WTC11 (cell line): ENCODE results near the gene TOX2. TPM values are rescaled to one million over a fixed set of nuclear protein-coding genes. Genes with fewer than 3 reads are reported as not detected.

Experiments used
- ATAC-seq: fragments of 200-7000 bp; cut with Tn5 transposase; 2 replicates; pipeline ENCODE4 v1.10.0; 2021; ENCODE audit warnings: mild to moderate bottlenecking, moderate library complexity
- CTCF ChIA-PET: fragments of 300-600 bp; sonication (Branson Sonifier 250); formaldehyde crosslinking; loops from one replicate; lab custom pipeline; 2021; ENCODE audit warnings: antibody characterized with exemption; lab: Charles Lee
- POLR2A ChIA-PET: fragments of 350-600 bp; sonication (Branson Sonifier 250); formaldehyde crosslinking; loops from one replicate; lab custom pipeline; 2021; ENCODE audit warnings: antibody characterized with exemption; lab: Charles Lee
- DNase-seq: peaks from one replicate; pipeline ENCODE4 v3.0.0; 2021; ENCODE audit warnings: low spot score
- H3K27ac Mint-ChIP-seq: 2 replicates; pipeline ENCODE4 v1.8.0; 2021; ENCODE audit warnings: mixed read lengths
- H3K27me3 Mint-ChIP-seq: 2 replicates; pipeline ENCODE4 v1.8.0; 2021; ENCODE audit warnings: low read depth, mild to moderate bottlenecking, moderate library complexity, mixed read lengths
- H3K36me3 Mint-ChIP-seq: 2 replicates; pipeline ENCODE4 v1.8.0; 2021; ENCODE audit warnings: mixed read lengths
- H3K4me1 Mint-ChIP-seq: 2 replicates; pipeline ENCODE4 v1.8.0; 2022; ENCODE audit warnings: mixed read lengths
- H3K4me3 Mint-ChIP-seq: 2 replicates; pipeline ENCODE4 v1.8.0; 2021; ENCODE audit warnings: mild to moderate bottlenecking, moderate library complexity, mixed read lengths
- H3K9me3 Mint-ChIP-seq: 2 replicates; pipeline ENCODE4 v1.8.0; 2021; ENCODE audit warnings: mixed read lengths
- EMX1 ChIP-seq: fragments of 250-450 bp; sonication (Bioruptor Pico); IDR thresholded peaks from 2 replicates; pipeline ENCODE4 v1.8.0; 2021; ENCODE audit warnings: mild to moderate bottlenecking
- FOXJ3 ChIP-seq: sonication (generic); formaldehyde crosslinking; IDR thresholded peaks from 2 replicates; pipeline ENCODE4 v1.9.0; 2021; ENCODE audit warnings: missing genetic modification reagents, mild to moderate bottlenecking, borderline replicate concordance
- GTF2I ChIP-seq: fragments of 250-450 bp; sonication (Bioruptor Pico); conservative IDR thresholded peaks from 2 replicates; pipeline ENCODE4 v1.4.0; 2021; ENCODE audit warnings: mild to moderate bottlenecking
- IRF2 ChIP-seq: sonication (generic); formaldehyde crosslinking; IDR thresholded peaks from 2 replicates; pipeline ENCODE4 v1.8.0; 2022; ENCODE audit warnings: low read depth, missing genetic modification reagents, borderline replicate concordance
- JAZF1 ChIP-seq: fragments of 250-450 bp; sonication (Bioruptor Pico); IDR thresholded peaks from 2 replicates; pipeline ENCODE4 v1.9.0; 2021; ENCODE audit warnings: moderate library complexity, mild to moderate bottlenecking, inconsistent platforms
- NFYB ChIP-seq: sonication (generic); formaldehyde crosslinking; conservative IDR thresholded peaks from 2 replicates; pipeline ENCODE4 v1.8.0; 2022; ENCODE audit warnings: low read depth, missing genetic modification reagents
- NR1H2 ChIP-seq: sonication (generic); formaldehyde crosslinking; IDR thresholded peaks from 2 replicates; pipeline ENCODE4 v1.9.0; 2021; ENCODE audit warnings: mild to moderate bottlenecking, moderate library complexity, missing genetic modification reagents
- NR2C2 ChIP-seq: sonication (generic); formaldehyde crosslinking; IDR thresholded peaks from 2 replicates; pipeline ENCODE4 v1.8.0; 2022; ENCODE audit warnings: mild to moderate bottlenecking, missing genetic modification reagents
- RORB ChIP-seq: fragments of 250-450 bp; sonication (Bioruptor Pico); IDR thresholded peaks from 2 replicates; pipeline ENCODE4 v1.9.0; 2021; ENCODE audit warnings: mild to moderate bottlenecking
- SMAD3 ChIP-seq: sonication (generic); formaldehyde crosslinking; IDR thresholded peaks from 2 replicates; pipeline ENCODE4 v1.8.0; 2022; ENCODE audit warnings: missing genetic modification reagents, mild to moderate bottlenecking, borderline replicate concordance
- TEAD1 ChIP-seq: sonication (generic); formaldehyde crosslinking; IDR thresholded peaks from 2 replicates; pipeline ENCODE4 v1.8.0; 2022; ENCODE audit warnings: mild to moderate bottlenecking, missing genetic modification reagents
- TEAD4 ChIP-seq: sonication (generic); formaldehyde crosslinking; IDR thresholded peaks from 2 replicates; pipeline ENCODE4 v1.8.0; 2022; ENCODE audit warnings: mild to moderate bottlenecking, missing genetic modification reagents
- ZNF121 ChIP-seq: sonication (generic); formaldehyde crosslinking; IDR thresholded peaks from 2 replicates; pipeline ENCODE4 v1.8.0; 2023; ENCODE audit warnings: missing genetic modification reagents
- ZNF317 ChIP-seq: sonication (generic); formaldehyde crosslinking; IDR thresholded peaks from 2 replicates; pipeline ENCODE4 v1.8.1; 2023; ENCODE audit warnings: low read depth, mild to moderate bottlenecking, moderate library complexity, missing genetic modification reagents, borderline replicate concordance
- ZNF396 ChIP-seq: fragments of 250-450 bp; sonication (Bioruptor Pico); IDR thresholded peaks from 2 replicates; pipeline ENCODE4 v1.8.0; 2021; ENCODE audit warnings: mild to moderate bottlenecking, moderate library complexity, borderline replicate concordance
- ZNF423 ChIP-seq: fragments of 250-450 bp; sonication (Bioruptor Pico); IDR thresholded peaks from 2 replicates; pipeline ENCODE4 v2.1.2; 2022; ENCODE audit warnings: mild to moderate bottlenecking, moderate library complexity
- total RNA-seq: library from RNA; stranded (reverse); gene quantifications from 3 replicates; pipeline ENCODE4 v1.2.3, GENCODE V29; 2021
- TF ChIP-seq, protein P1 (sequence below): fragments of 250-450 bp; sonication (Bioruptor Pico); IDR thresholded peaks from 2 replicates; pipeline ENCODE4 v1.8.0; 2021; ENCODE audit warnings: mild to moderate bottlenecking
- TF ChIP-seq, protein P2 (sequence below): sonication (generic); formaldehyde crosslinking; conservative IDR thresholded peaks from 2 replicates; pipeline ENCODE4 v1.8.1; 2022; ENCODE audit warnings: mild to moderate bottlenecking, missing genetic modification reagents
- TF ChIP-seq, protein P3 (sequence below): fragments of 250-450 bp; sonication (Bioruptor Pico); IDR thresholded peaks from 2 replicates; pipeline ENCODE4 v1.9.0; 2021; ENCODE audit warnings: moderate library complexity, mild to moderate bottlenecking, inconsistent platforms, borderline replicate concordance
- TF ChIP-seq, protein P4 (sequence below): fragments of 200-600 bp; IDR thresholded peaks from 2 replicates; pipeline ENCODE4 v1.8.0; 2022; ENCODE audit warnings: antibody characterized with exemption
- TF ChIP-seq, protein P5 (sequence below): sonication (generic); formaldehyde crosslinking; IDR thresholded peaks from 2 replicates; pipeline ENCODE4 v1.8.1; 2023; ENCODE audit warnings: mild to moderate bottlenecking, missing genetic modification reagents, moderate library complexity
- TF ChIP-seq, protein P6 (sequence below): fragments of 250-450 bp; sonication (Bioruptor Pico); IDR thresholded peaks from 2 replicates; pipeline ENCODE4 v1.9.0; 2021; ENCODE audit warnings: mild to moderate bottlenecking
- TF ChIP-seq, protein P7 (sequence below): sonication (generic); formaldehyde crosslinking; IDR thresholded peaks from 2 replicates; pipeline ENCODE4 v1.8.0; 2022; ENCODE audit warnings: mild to moderate bottlenecking, missing genetic modification reagents
- TF ChIP-seq, protein P8 (sequence below): sonication (generic); formaldehyde crosslinking; IDR thresholded peaks from 2 replicates; pipeline ENCODE4 v1.8.1; 2023; ENCODE audit warnings: mild to moderate bottlenecking, missing genetic modification reagents
- TF ChIP-seq, protein P9 (sequence below): sonication (generic); formaldehyde crosslinking; IDR thresholded peaks from 2 replicates; pipeline ENCODE4 v1.8.0; 2022; ENCODE audit warnings: mild to moderate bottlenecking, missing genetic modification reagents

Gene TOX2
- total RNA-seq, 1 experiment from 2014 or later, result 3.4 TPM

DNA sequence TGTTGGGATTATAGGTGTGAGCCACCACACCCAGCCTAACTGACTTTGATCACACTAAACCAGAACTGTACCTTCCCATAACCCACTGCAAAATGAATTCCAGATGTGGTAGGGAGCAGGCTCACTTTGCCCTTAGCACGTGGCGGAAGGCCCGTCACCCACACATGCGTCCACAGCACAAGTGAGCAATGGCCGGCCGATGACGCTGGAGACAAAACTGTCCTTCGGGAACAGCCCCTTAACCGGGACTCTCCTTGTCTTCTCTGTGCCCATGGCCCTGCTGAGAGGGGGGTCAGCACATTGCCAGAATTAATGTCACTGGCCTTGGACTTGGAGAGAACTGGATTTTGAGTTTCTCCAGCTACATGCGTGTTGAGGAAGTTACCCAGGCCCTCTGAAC is 107.2 kb downstream of the TOX2 start:
- peaks cover 20% of the 10 kb centered on the region for H3K4me1 Mint-ChIP-seq
- TF ChIP-seq ZNF317 (CRISPR knock-in tag) (no peak), GTF2I (CRISPR knock-in tag) (no peak), TEAD4 (CRISPR knock-in tag) (no peak), TEAD1 (CRISPR knock-in tag) (no peak), NFYB (CRISPR knock-in tag) (no peak), IRF2 (CRISPR knock-in tag) (no peak), ZNF396 (no peak), FOXJ3 (CRISPR knock-in tag) (no peak), NR2C2 (CRISPR knock-in tag) (no peak), RORB (no peak), ZNF423 (CRISPR knock-in tag) (no peak)
- TF ChIP-seq, protein P1, sequence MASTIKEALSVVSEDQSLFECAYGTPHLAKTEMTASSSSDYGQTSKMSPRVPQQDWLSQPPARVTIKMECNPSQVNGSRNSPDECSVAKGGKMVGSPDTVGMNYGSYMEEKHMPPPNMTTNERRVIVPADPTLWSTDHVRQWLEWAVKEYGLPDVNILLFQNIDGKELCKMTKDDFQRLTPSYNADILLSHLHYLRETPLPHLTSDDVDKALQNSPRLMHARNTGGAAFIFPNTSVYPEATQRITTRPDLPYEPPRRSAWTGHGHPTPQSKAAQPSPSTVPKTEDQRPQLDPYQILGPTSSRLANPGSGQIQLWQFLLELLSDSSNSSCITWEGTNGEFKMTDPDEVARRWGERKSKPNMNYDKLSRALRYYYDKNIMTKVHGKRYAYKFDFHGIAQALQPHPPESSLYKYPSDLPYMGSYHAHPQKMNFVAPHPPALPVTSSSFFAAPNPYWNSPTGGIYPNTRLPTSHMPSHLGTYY (CRISPR knock-in tag), result no peak
- TF ChIP-seq, protein P2, sequence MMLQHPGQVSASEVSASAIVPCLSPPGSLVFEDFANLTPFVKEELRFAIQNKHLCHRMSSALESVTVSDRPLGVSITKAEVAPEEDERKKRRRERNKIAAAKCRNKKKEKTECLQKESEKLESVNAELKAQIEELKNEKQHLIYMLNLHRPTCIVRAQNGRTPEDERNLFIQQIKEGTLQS (CRISPR knock-in tag), result no peak
- TF ChIP-seq, protein P3, sequence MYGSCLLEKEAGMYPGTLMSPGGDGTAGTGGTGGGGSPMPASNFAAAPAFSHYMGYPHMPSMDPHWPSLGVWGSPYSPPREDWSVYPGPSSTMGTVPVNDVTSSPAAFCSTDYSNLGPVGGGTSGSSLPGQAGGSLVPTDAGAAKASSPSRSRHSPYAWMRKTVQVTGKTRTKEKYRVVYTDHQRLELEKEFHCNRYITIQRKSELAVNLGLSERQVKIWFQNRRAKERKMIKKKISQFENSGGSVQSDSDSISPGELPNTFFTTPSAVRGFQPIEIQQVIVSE (CRISPR knock-in tag), result no peak
- TF ChIP-seq, protein P4, sequence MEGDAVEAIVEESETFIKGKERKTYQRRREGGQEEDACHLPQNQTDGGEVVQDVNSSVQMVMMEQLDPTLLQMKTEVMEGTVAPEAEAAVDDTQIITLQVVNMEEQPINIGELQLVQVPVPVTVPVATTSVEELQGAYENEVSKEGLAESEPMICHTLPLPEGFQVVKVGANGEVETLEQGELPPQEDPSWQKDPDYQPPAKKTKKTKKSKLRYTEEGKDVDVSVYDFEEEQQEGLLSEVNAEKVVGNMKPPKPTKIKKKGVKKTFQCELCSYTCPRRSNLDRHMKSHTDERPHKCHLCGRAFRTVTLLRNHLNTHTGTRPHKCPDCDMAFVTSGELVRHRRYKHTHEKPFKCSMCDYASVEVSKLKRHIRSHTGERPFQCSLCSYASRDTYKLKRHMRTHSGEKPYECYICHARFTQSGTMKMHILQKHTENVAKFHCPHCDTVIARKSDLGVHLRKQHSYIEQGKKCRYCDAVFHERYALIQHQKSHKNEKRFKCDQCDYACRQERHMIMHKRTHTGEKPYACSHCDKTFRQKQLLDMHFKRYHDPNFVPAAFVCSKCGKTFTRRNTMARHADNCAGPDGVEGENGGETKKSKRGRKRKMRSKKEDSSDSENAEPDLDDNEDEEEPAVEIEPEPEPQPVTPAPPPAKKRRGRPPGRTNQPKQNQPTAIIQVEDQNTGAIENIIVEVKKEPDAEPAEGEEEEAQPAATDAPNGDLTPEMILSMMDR, result no peak
- TF ChIP-seq, protein P5, sequence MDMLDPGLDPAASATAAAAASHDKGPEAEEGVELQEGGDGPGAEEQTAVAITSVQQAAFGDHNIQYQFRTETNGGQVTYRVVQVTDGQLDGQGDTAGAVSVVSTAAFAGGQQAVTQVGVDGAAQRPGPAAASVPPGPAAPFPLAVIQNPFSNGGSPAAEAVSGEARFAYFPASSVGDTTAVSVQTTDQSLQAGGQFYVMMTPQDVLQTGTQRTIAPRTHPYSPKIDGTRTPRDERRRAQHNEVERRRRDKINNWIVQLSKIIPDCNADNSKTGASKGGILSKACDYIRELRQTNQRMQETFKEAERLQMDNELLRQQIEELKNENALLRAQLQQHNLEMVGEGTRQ (CRISPR knock-in tag), result no peak
- TF ChIP-seq, protein P6, sequence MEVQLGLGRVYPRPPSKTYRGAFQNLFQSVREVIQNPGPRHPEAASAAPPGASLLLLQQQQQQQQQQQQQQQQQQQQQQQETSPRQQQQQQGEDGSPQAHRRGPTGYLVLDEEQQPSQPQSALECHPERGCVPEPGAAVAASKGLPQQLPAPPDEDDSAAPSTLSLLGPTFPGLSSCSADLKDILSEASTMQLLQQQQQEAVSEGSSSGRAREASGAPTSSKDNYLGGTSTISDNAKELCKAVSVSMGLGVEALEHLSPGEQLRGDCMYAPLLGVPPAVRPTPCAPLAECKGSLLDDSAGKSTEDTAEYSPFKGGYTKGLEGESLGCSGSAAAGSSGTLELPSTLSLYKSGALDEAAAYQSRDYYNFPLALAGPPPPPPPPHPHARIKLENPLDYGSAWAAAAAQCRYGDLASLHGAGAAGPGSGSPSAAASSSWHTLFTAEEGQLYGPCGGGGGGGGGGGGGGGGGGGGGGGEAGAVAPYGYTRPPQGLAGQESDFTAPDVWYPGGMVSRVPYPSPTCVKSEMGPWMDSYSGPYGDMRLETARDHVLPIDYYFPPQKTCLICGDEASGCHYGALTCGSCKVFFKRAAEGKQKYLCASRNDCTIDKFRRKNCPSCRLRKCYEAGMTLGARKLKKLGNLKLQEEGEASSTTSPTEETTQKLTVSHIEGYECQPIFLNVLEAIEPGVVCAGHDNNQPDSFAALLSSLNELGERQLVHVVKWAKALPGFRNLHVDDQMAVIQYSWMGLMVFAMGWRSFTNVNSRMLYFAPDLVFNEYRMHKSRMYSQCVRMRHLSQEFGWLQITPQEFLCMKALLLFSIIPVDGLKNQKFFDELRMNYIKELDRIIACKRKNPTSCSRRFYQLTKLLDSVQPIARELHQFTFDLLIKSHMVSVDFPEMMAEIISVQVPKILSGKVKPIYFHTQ (CRISPR knock-in tag), result no peak
- TF ChIP-seq, protein P7, sequence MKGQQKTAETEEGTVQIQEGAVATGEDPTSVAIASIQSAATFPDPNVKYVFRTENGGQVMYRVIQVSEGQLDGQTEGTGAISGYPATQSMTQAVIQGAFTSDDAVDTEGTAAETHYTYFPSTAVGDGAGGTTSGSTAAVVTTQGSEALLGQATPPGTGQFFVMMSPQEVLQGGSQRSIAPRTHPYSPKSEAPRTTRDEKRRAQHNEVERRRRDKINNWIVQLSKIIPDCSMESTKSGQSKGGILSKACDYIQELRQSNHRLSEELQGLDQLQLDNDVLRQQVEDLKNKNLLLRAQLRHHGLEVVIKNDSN, result no peak
- no peaks in the 10 kb centered on the region for H3K36me3 Mint-ChIP-seq
- DNase-seq (no peak), ATAC-seq (no peak)
- no peaks in the 10 kb centered on the region for H3K27me3 Mint-ChIP-seq
- no peaks in the 10 kb centered on the region for H3K9me3 Mint-ChIP-seq
- no peak overlapping the region for H3K4me3 Mint-ChIP-seq
- POLR2A ChIA-PET, result interaction anchor here (0.6 kb wide), 1 partner anchor 219 kb away, joined by 4 read pairs; no protein-coding TSS in a partner anchor
- no peak overlapping the region for H3K27ac Mint-ChIP-seq
- CTCF ChIA-PET, result no interaction called here

DNA sequence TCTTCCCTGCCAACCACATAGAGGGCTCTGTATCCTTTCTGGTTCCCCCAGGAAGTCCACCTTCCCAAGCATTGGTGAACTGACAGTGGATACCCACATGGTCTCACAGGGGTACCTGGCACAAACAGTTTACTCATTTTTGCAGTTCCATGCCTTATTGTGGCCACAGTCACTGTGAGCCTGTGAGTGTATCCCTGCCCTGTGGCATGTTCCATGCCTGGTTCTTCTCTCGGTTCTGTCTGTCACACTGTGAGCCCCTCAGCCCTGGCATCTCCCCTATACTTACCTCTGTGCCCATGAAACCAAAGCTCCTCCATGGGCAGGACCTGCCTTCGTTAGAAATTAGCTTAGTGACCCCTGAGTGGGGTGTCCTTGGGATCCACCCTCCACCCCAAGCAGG is 107.8 kb downstream of the TOX2 start:
- Mint-ChIP-seq H3K4me3 (no peak overlapping the region), H3K36me3 (no peaks in the 10 kb centered on the region), H3K27ac (no peak overlapping the region), H3K9me3 (no peaks in the 10 kb centered on the region), H3K27me3 (no peaks in the 10 kb centered on the region), H3K4me1 (peaks cover 21% of the 10 kb centered on the region)
- ATAC-seq, result no peak
- POLR2A ChIA-PET, result no interaction called here
- DNase-seq, result no peak
- CTCF ChIA-PET, result no interaction called here
- no peak for TF ChIP-seq EMX1 (CRISPR knock-in tag)
- TF ChIP-seq SMAD3, result no peak
- TF ChIP-seq, protein P5 (CRISPR knock-in tag), result no peak
- TF ChIP-seq TEAD1 (CRISPR knock-in tag), result no peak
- no peak for TF ChIP-seq JAZF1 (CRISPR knock-in tag)
- TF ChIP-seq ZNF396, result no peak
- TF ChIP-seq, protein P8, sequence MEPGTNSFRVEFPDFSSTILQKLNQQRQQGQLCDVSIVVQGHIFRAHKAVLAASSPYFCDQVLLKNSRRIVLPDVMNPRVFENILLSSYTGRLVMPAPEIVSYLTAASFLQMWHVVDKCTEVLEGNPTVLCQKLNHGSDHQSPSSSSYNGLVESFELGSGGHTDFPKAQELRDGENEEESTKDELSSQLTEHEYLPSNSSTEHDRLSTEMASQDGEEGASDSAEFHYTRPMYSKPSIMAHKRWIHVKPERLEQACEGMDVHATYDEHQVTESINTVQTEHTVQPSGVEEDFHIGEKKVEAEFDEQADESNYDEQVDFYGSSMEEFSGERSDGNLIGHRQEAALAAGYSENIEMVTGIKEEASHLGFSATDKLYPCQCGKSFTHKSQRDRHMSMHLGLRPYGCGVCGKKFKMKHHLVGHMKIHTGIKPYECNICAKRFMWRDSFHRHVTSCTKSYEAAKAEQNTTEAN (CRISPR knock-in tag), result no peak
- no peak for TF ChIP-seq NR1H2
- TF ChIP-seq ZNF121 (CRISPR knock-in tag), result no peak
- TF ChIP-seq, protein P9, sequence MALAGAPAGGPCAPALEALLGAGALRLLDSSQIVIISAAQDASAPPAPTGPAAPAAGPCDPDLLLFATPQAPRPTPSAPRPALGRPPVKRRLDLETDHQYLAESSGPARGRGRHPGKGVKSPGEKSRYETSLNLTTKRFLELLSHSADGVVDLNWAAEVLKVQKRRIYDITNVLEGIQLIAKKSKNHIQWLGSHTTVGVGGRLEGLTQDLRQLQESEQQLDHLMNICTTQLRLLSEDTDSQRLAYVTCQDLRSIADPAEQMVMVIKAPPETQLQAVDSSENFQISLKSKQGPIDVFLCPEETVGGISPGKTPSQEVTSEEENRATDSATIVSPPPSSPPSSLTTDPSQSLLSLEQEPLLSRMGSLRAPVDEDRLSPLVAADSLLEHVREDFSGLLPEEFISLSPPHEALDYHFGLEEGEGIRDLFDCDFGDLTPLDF (CRISPR knock-in tag), result no peak
